ENCODE results near the gene SHANK1. TPM values are rescaled to one million over a fixed set of nuclear protein-coding genes. Genes with fewer than 3 reads are reported as not detected.

Gene SHANK1
- total and polyA plus RNA-seq, 2 of the 13 experiments (the other 11 are each of a cell fraction or from before 2014, with no cell fraction given), result not detected

DNA sequence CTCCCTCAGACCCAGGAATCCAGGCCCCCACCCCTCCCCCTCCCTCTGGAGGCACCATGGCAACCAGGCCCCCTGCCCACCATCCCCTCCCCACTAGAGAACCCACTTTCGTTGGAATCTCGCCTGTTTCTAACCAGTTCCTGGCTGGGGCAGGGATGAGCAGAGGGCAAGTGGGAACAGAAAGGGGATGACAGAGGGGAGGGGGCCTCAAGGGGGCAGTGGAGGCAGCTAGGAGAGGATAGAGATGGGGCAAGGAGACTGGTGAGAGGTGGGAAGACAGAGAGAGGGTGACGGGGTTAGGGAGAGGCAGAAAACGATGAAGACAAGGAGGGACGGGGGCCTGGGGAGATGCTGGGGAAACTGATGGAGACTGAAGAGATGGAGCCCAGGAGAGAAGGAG lies 70.9 kb downstream of the SHANK1 start:
- WGBS (ENCODE audit: low lambda C conversion rate), result 15% methylated on average over 5 of the region's 5 CpGs
- Histone ChIP-seq H3K36me3 (replicated peaks in 1 of 2; ENCODE audit: control insufficient read depth in 1 of 2, insufficient read depth in 2 of 2, low read length in 2 of 2) (no peaks in the 10 kb centered on the region), H3K27ac (ENCODE audit: extremely low read length, insufficient read depth, low read length) (no peak overlapping the region), H3K9me3 (ENCODE audit: low read length) (no peaks in the 10 kb centered on the region), H3K79me2 (ENCODE audit: insufficient read depth, low read length) (no peaks in the 10 kb centered on the region), H2AFZ (ENCODE audit: low read length) (no peak overlapping the region), H3K4me3 (replicated peaks in 1 of 3; ENCODE audit: insufficient read depth in 1 of 3, low read depth in 2 of 3, low read length in 3 of 3) (no peak overlapping the region), H3K9ac (ENCODE audit: insufficient read depth, low read depth, low read length) (no peak overlapping the region), H4K20me1 (ENCODE audit: insufficient read depth, low read length) (no peaks in the 10 kb centered on the region), H3K4me1 (ENCODE audit: insufficient read depth, low read length) (no peaks in the 10 kb centered on the region), H3K27me3 (ENCODE audit: control insufficient read depth in 1 of 2, insufficient read depth in 2 of 2, low read length in 2 of 2) (no peaks in the 10 kb centered on the region), H3K4me2 (ENCODE audit: low read depth, low read length) (no peak overlapping the region)
- ChIA-PET CTCF (ENCODE audit: low intra/inter-chr PET ratio, low total read pairs) (no interaction called here), POLR2A (no interaction called here)
- in situ Hi-C loops (cut with HindIII; ENCODE audit: extremely low pct_ligation_motif_present, low pct_unique_long_range_greater_than_20kb) (no loop called here), intact Hi-C loops (cut with micrococcal nuclease; ENCODE audit: unreplicated experiment) (no loop called here)
- BruUV-seq (replicated peaks), result no TSS peak
- TF ChIP-seq TEAD2 (CRISPR knock-in tag; IDR thresholded peaks at IDR 0.05) (no peak), ZNF17 (CRISPR knock-in tag; IDR thresholded peaks at IDR 0.05) (no peak)
- TF ChIP-seq, protein P1, sequence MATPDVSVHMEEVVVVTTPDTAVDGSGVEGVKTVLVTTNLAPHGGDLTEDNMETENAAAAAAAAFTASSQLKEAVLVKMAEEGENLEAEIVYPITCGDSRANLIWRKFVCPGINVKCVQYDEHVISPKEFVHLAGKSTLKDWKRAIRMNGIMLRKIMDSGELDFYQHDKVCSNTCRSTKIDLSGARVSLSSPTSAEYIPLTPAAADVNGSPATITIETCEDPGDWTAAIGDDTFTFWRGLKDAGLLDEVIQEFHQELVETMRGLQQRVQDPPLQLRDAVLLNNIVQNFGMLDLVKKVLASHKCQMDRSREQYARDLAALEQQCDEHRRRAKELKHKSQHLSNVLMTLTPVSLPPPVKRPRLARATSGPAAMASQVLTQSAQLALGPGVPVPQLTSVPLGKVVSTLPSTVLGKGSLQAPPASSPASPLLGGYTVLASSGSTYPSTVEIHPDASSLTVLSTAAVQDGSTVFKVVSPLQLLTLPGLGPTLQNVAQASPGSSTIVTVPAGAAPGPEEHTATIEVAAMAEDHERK (CRISPR knock-in tag; IDR thresholded peaks at IDR 0.05; ENCODE audit: low read depth), result no peak
- TF ChIP-seq, protein P2, sequence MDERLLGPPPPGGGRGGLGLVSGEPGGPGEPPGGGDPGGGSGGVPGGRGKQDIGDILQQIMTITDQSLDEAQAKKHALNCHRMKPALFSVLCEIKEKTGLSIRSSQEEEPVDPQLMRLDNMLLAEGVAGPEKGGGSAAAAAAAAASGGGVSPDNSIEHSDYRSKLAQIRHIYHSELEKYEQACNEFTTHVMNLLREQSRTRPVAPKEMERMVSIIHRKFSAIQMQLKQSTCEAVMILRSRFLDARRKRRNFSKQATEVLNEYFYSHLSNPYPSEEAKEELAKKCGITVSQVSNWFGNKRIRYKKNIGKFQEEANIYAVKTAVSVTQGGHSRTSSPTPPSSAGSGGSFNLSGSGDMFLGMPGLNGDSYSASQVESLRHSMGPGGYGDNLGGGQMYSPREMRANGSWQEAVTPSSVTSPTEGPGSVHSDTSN (CRISPR knock-in tag; IDR thresholded peaks at IDR 0.05), result no peak
- TF ChIP-seq, protein P3, sequence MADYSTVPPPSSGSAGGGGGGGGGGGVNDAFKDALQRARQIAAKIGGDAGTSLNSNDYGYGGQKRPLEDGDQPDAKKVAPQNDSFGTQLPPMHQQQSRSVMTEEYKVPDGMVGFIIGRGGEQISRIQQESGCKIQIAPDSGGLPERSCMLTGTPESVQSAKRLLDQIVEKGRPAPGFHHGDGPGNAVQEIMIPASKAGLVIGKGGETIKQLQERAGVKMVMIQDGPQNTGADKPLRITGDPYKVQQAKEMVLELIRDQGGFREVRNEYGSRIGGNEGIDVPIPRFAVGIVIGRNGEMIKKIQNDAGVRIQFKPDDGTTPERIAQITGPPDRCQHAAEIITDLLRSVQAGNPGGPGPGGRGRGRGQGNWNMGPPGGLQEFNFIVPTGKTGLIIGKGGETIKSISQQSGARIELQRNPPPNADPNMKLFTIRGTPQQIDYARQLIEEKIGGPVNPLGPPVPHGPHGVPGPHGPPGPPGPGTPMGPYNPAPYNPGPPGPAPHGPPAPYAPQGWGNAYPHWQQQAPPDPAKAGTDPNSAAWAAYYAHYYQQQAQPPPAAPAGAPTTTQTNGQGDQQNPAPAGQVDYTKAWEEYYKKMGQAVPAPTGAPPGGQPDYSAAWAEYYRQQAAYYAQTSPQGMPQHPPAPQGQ (CRISPR knock-in tag; IDR thresholded peaks at IDR 0.05; ENCODE audit: borderline replicate concordance), result no peak
- FAIRE-seq (no peak), ATAC-seq (no peak), DNase-seq (ENCODE audit: low spot score) (no peak)

Measured in HepG2 (cell line).